CD8-positive, alpha-beta memory T cell (primary cell): Measurements from ENCODE around the gene KCNMA1. TPM values are rescaled to one million over a fixed set of nuclear protein-coding genes. Genes with fewer than 3 reads are reported as not detected.

Experiments
- CTCF ChIA-PET: fragments of 350-600 bp; sonication (Branson Sonifier 250); formaldehyde crosslinking; loops from one replicate; lab custom pipeline; 2021; ENCODE audit warnings: antibody characterized with exemption; lab: Charles Lee
- POLR2A ChIA-PET: fragments of 350-600 bp; sonication (Branson Sonifier 250); formaldehyde crosslinking; loops from one replicate; lab custom pipeline; 2021; ENCODE audit warnings: antibody characterized with exemption; lab: Charles Lee
- DNase-seq, 5 donors: peaks; one replicate each; pipeline versions ENCODE4 v3.0.0 to v3.0.0-alpha.2; 2020 to 2022; ENCODE audit warnings: mixed read lengths in 1 of 5
- H3K27ac ChIP-seq: one replicate; pipeline ENCODE4 v1.7.0; 2013; ENCODE audit warnings: low read depth, mild to moderate bottlenecking, low read length, moderate library complexity
- H3K27me3 ChIP-seq: 2 replicates; pipeline ENCODE4 v1.7.0; 2013; ENCODE audit warnings: low read length, mild to moderate bottlenecking; ENCODE audit not compliant: insufficient read depth, poor library complexity, severe bottlenecking
- H3K36me3 ChIP-seq: 2 replicates; pipeline ENCODE4 v1.7.0; 2013; ENCODE audit warnings: mild to moderate bottlenecking, low read length, moderate library complexity; ENCODE audit not compliant: insufficient read depth
- H3K4me1 ChIP-seq: 2 replicates; pipeline ENCODE4 v1.7.0; 2013; ENCODE audit warnings: mild to moderate bottlenecking, low read length, moderate library complexity; ENCODE audit not compliant: insufficient read depth
- H3K4me3 ChIP-seq: 2 replicates; pipeline ENCODE4 v1.7.0; 2013; ENCODE audit warnings: mild to moderate bottlenecking, low read length
- H3K9me3 ChIP-seq: 2 replicates; pipeline ENCODE4 v1.7.0; 2013; ENCODE audit warnings: mild to moderate bottlenecking, low read length
- H3K27ac Mint-ChIP-seq, 8 donors: one replicate each; pipeline ENCODE4 v1.8.0; 2020 to 2021; ENCODE audit warnings: mixed read lengths in 8 of 8, mild to moderate bottlenecking in 6 of 8, inconsistent platforms in 3 of 8, moderate library complexity in 3 of 8
- H3K27me3 Mint-ChIP-seq, 2 donors: one replicate each; pipeline ENCODE4 v1.8.0; 2020 to 2021; ENCODE audit warnings: mixed read lengths in 2 of 2, mild to moderate bottlenecking in 1 of 2, moderate library complexity in 1 of 2
- H3K36me3 Mint-ChIP-seq, 3 donors: one replicate each; pipeline ENCODE4 v1.8.0; 2020 to 2021; ENCODE audit warnings: mixed read lengths in 3 of 3, inconsistent platforms in 1 of 3, mild to moderate bottlenecking in 1 of 3
- H3K4me1 Mint-ChIP-seq, 3 donors: one replicate each; pipeline ENCODE4 v1.8.0; 2020 to 2021; ENCODE audit warnings: mixed read lengths in 3 of 3, inconsistent platforms in 1 of 3, mild to moderate bottlenecking in 1 of 3
- H3K4me3 Mint-ChIP-seq, 7 donors: one replicate each; pipeline ENCODE4 v1.8.0; 2020 to 2021; ENCODE audit warnings: mixed read lengths in 7 of 7, mild to moderate bottlenecking in 6 of 7, moderate library complexity in 4 of 7, inconsistent platforms in 2 of 7
- H3K9me3 Mint-ChIP-seq, 5 donors: one replicate each; pipeline ENCODE4 v1.8.0; 2020 to 2022; ENCODE audit warnings: mixed read lengths in 5 of 5, mild to moderate bottlenecking in 3 of 5, moderate library complexity in 2 of 5, inconsistent platforms in 1 of 5
- polyA plus RNA-seq: library from polyadenylated mRNA; unstranded; fragments of 300-500 nt; fragmentation: Illumina TruSeq; gene quantifications from one replicate; pipeline ENCODE4 v1.2.3, GENCODE V29; 2021
- total RNA-seq, 2 experiments: library from RNA; stranded (reverse); gene quantifications; one replicate each; pipeline ENCODE4 v1.2.3, GENCODE V29; 2021

The KCNMA1 gene
- total and polyA plus RNA-seq, 3 experiments from 2014 or later: 0.20 to 0.31 TPM; not detected in 1

GRCh38 chr10:77080361-77081027 lies 557.1 kb downstream of the KCNMA1 start:
- Histone ChIP-seq H3K4me3 (no peak overlapping the region), H3K27ac (no peak overlapping the region), H3K36me3 (no peaks in the 10 kb centered on the region), H3K27me3 (no peaks in the 10 kb centered on the region), H3K4me1 (no peaks in the 10 kb centered on the region), H3K9me3 (no peaks in the 10 kb centered on the region)
- Mint-ChIP-seq H3K4me3 (no peak overlapping the region), H3K9me3 (no peaks in the 10 kb centered on the region), H3K27me3 (no peaks in the 10 kb centered on the region), H3K36me3 (no peaks in the 10 kb centered on the region), H3K4me1 (no peaks in the 10 kb centered on the region), H3K27ac (no peak overlapping the region)
- no peak for DNase-seq
- POLR2A ChIA-PET: no interaction called here
- CTCF ChIA-PET: no interaction called here

GRCh38 chr10:77079592-77080300 lies 557.9 kb downstream of the KCNMA1 start:
- Histone ChIP-seq H3K9me3 (no peaks in the 10 kb centered on the region), H3K27me3 (no peaks in the 10 kb centered on the region), H3K4me1 (no peaks in the 10 kb centered on the region), H3K27ac (no peak overlapping the region), H3K4me3 (no peak overlapping the region), H3K36me3 (no peaks in the 10 kb centered on the region)
- H3K27me3 Mint-ChIP-seq: peaks cover 0 to 3% of the 10 kb centered on the region in 2 donors
- ChIA-PET POLR2A (no interaction called here), CTCF (no interaction called here)
- no peaks in the 10 kb centered on the region for H3K4me1 Mint-ChIP-seq
- H3K4me3 Mint-ChIP-seq: no peak overlapping the region
- no peak overlapping the region for H3K27ac Mint-ChIP-seq
- H3K36me3 Mint-ChIP-seq: no peaks in the 10 kb centered on the region
- no peaks in the 10 kb centered on the region for H3K9me3 Mint-ChIP-seq
- DNase-seq: no peak

DNA sequence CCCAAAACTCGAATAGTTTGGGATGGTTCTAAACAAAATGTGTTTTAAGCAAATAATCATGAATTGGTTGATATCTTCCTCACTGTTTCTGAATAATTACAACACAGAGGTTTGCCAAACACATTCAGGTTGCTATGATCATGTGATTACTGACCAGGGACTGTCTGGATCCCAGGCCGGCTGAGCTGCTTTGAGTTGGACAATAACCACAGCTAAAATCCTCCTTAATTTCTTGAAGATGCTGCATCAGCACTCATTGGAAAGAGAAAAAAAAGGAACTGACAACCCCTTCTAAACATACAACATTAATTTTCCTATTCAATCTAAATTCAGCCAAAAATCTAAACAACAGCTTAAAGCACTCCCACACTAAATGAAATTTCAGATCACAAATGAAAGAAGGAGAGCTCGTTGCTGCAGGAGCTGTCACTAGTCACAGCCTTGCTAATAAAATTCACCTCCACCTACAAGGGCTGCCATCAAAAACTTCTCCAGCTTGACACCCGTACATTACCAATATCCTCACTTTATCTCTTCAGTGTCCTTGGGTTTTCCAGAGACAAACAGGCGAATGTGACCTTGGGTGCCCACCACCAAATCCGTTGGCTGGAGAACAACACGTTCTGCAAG lies 560.2 kb downstream of the KCNMA1 start:
- H3K27me3 Mint-ChIP-seq: peaks cover 0 to 3% of the 10 kb centered on the region in 2 donors

GRCh38 chr10:77075926-77076325 lies 561.7 kb downstream of the KCNMA1 start:
- Mint-ChIP-seq H3K9me3 (no peaks in the 10 kb centered on the region), H3K4me3 (no peak overlapping the region), H3K27ac (no peak overlapping the region), H3K27me3 (peaks cover 0 to 3% of the 10 kb centered on the region in 2 donors), H3K36me3 (no peaks in the 10 kb centered on the region), H3K4me1 (no peaks in the 10 kb centered on the region)
- no peaks in the 10 kb centered on the region for H3K27me3 ChIP-seq
- H3K9me3 ChIP-seq: no peaks in the 10 kb centered on the region
- DNase-seq: no peak
- no peak overlapping the region for H3K4me3 ChIP-seq
- ChIA-PET CTCF (no interaction called here), POLR2A (no interaction called here)
- H3K36me3 ChIP-seq: no peaks in the 10 kb centered on the region
- H3K27ac ChIP-seq: no peak overlapping the region
- no peaks in the 10 kb centered on the region for H3K4me1 ChIP-seq

More for the DNA sequence above, 560.2 kb downstream of the KCNMA1 start:
- ChIA-PET POLR2A (no interaction called here), CTCF (no interaction called here)
- Histone ChIP-seq H3K27me3 (no peaks in the 10 kb centered on the region), H3K4me1 (no peaks in the 10 kb centered on the region), H3K9me3 (no peaks in the 10 kb centered on the region), H3K4me3 (no peak overlapping the region), H3K36me3 (no peaks in the 10 kb centered on the region), H3K27ac (no peak overlapping the region)
- Mint-ChIP-seq H3K4me1 (no peaks in the 10 kb centered on the region), H3K27ac (no peak overlapping the region), H3K36me3 (no peaks in the 10 kb centered on the region), H3K4me3 (no peak overlapping the region), H3K9me3 (no peaks in the 10 kb centered on the region)
- no peak for DNase-seq

DNA sequence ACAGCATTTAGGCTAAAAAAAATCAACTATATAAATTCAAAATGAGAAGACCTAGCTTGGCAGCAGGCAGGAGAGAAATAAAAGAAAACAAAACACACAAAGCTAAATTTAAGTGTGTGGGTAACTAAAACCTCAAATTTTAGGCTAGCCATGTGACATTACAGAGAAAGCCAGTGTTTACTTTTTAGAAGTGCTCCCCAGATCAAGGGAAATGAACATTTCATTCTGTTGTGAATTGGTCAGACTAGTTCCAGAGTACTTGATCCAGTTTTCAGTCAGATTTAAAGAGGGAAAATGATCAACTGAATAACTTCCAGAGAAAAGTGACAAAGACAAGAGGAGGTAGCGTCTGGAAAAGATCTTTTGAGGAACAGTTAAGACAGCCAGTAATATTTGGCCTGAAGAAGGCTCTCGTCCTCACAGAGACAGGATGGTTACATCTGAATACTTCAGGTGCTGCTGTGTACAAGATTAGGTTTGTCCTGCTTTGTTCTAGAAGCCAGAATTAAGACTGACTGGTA lies 563.4 kb downstream of the KCNMA1 start:
- H3K36me3 Mint-ChIP-seq: no peaks in the 10 kb centered on the region
- H3K27me3 Mint-ChIP-seq: peaks cover 0 to 5% of the 10 kb centered on the region in 2 donors
- ChIA-PET CTCF (no interaction called here), POLR2A (no interaction called here)
- H3K27ac ChIP-seq: no peak overlapping the region
- H3K27ac Mint-ChIP-seq: no peak overlapping the region
- no peak overlapping the region for H3K4me3 ChIP-seq
- DNase-seq: no peak
- no peaks in the 10 kb centered on the region for H3K4me1 ChIP-seq
- no peaks in the 10 kb centered on the region for H3K36me3 ChIP-seq
- H3K9me3 Mint-ChIP-seq: no peaks in the 10 kb centered on the region
- H3K4me3 Mint-ChIP-seq: no peak overlapping the region
- H3K4me1 Mint-ChIP-seq: no peaks in the 10 kb centered on the region
- H3K9me3 ChIP-seq: no peaks in the 10 kb centered on the region
- no peaks in the 10 kb centered on the region for H3K27me3 ChIP-seq

- peaks cover 0 to 5% of the 10 kb centered on the region in 2 donors for H3K27me3 Mint-ChIP-seq
- H3K9me3 Mint-ChIP-seq: no peaks in the 10 kb centered on the region
- H3K36me3 ChIP-seq: no peaks in the 10 kb centered on the region
- H3K4me3 ChIP-seq: no peak overlapping the region
- no peaks in the 10 kb centered on the region for H3K4me1 ChIP-seq
- POLR2A ChIA-PET: no interaction called here
- no peaks in the 10 kb centered on the region for H3K27me3 ChIP-seq
- H3K27ac Mint-ChIP-seq: no peak overlapping the region
- no peaks in the 10 kb centered on the region for H3K36me3 Mint-ChIP-seq
- H3K9me3 ChIP-seq: no peaks in the 10 kb centered on the region
- H3K4me3 Mint-ChIP-seq: no peak overlapping the region
- CTCF ChIA-PET: no interaction called here
- no peaks in the 10 kb centered on the region for H3K4me1 Mint-ChIP-seq
- no peak overlapping the region for H3K27ac ChIP-seq
- DNase-seq: no peak
Measured at GRCh38 chr10:77073663-77073960, 564.0 kb downstream of the KCNMA1 start.

DNA sequence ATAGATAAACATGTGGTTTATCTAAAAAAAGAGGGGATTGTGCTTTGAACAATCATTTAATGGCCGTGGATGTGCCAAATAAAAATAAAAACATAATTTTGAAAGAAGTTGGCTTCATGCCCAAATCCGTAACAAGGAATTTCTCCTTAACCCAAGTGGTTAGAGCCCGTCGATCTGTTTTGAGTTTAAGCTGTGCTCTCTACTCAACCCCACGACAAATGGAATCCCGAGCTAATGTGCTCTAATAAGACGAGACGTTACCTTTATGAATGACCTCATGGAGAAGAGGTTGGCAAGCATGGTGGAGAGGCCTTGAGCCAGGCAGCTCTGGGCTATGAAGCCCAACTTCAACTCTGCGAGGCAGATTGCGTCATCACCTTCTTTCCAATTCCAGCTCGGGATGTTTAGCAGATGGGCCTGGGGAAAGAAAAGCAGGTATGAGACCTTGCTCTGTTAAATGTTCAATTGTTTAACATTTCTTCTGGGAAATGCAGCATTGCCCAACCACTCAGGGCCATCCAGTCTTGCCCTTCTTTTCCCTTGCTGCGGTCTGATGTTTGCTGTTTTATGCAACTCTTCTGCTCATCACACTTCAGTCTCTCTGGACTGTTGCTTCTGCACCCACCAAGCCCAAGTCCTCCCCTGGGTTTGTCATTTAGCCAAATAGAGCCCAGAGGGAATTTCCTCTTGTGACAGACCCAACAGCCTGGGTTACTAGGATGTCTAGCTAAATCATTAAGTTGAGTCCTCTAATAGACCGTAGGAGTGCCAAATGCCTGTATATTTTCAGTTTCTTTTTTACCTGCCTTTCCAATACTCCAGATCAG lies 564.6 kb downstream of the KCNMA1 start:
- Mint-ChIP-seq H3K4me3 (no peak overlapping the region), H3K27me3 (peaks cover 0 to 5% of the 10 kb centered on the region in 2 donors), H3K4me1 (no peaks in the 10 kb centered on the region), H3K27ac (no peak overlapping the region), H3K9me3 (no peaks in the 10 kb centered on the region), H3K36me3 (no peaks in the 10 kb centered on the region)
- Histone ChIP-seq H3K9me3 (no peaks in the 10 kb centered on the region), H3K36me3 (no peaks in the 10 kb centered on the region), H3K4me1 (no peaks in the 10 kb centered on the region), H3K4me3 (no peak overlapping the region), H3K27ac (no peak overlapping the region), H3K27me3 (no peaks in the 10 kb centered on the region)
- POLR2A ChIA-PET: no interaction called here
- CTCF ChIA-PET: no interaction called here
- no peak for DNase-seq
